K562 (cell line): ENCODE measurements around the gene CFL1. TPM values are rescaled to one million over a fixed set of nuclear protein-coding genes. Genes with fewer than 3 reads are reported as not detected.

Source experiments
- ATAC-seq: fragments of 200-7000 bp; cut with Tn5 transposase; 3 replicates; pipeline ENCODE4 v1.9.1; 2020; ENCODE audit warnings: moderate library complexity
- BruUV-seq: library from RNA; stranded (reverse); fragments of 400-500 nt; replicated peaks from 2 replicates; lab custom pipeline; 2021; lab: Mats Ljungman, UMichigan
- CTCF ChIA-PET: fragments of 300-600 bp; formaldehyde crosslinking; extraction: SDS; loops from one replicate; lab custom pipeline; 2021; ENCODE audit warnings: low intra/inter-chr PET ratio; lab: Yijun Ruan, JAX
- POLR2A ChIA-PET: fragments of 300-600, 350-650 bp; sonication (Branson Sonifier 250); formaldehyde crosslinking; extraction: SDS; loops from one replicate; lab custom pipeline; 2021; ENCODE audit warnings: antibody characterized with exemption, inconsistent platforms; lab: Yijun Ruan, JAX
- DNase-seq, 4 experiments: peaks; one replicate each; pipeline versions ENCODE4 v3.0.0 to v3.0.0-alpha.2; 2011 to 2018; ENCODE audit warnings: low spot score in 3 of 4, mixed read lengths in 3 of 4; ENCODE audit errors: extremely low read depth in 1 of 4
- FAIRE-seq: peaks from 2 replicates; lab custom pipeline; 2011; peaks lifted over from hg19 to GRCh38; lab: Jason Lieb, UNC
- H2AFZ ChIP-seq: 2 replicates; pipeline ENCODE4 v1.6.0; 2011; ENCODE audit warnings: low read depth, low read length, control low read depth, inconsistent platforms
- H3K27ac ChIP-seq: fragments of 200-600 bp; 3 replicates; pipeline ENCODE4 v1.8.0; 2011; ENCODE audit warnings: low read depth, mild to moderate bottlenecking, control low read depth, inconsistent platforms, low read length, moderate library complexity, mixed read lengths; ENCODE audit errors: extremely low read depth
- H3K27me3 ChIP-seq, 2 experiments: fragments of 300-600 bp in 1 of 2; 2 replicates in 1 of 2; 3 replicates in 1 of 2; pipeline versions ENCODE4 v1.6.0 to v1.8.0; 2011; ENCODE audit warnings: inconsistent platforms in 2 of 2, low read length in 2 of 2, mild to moderate bottlenecking in 1 of 2, mixed read lengths in 1 of 2, moderate library complexity in 1 of 2; ENCODE audit not compliant: control insufficient read depth in 2 of 2, insufficient read depth in 2 of 2
- H3K36me3 ChIP-seq: fragments of 300-600 bp; 3 replicates; pipeline ENCODE4 v1.8.0; 2011; ENCODE audit warnings: mild to moderate bottlenecking, low read length, inconsistent platforms; ENCODE audit not compliant: control insufficient read depth, insufficient read depth
- H3K4me1 ChIP-seq, 2 experiments: fragments of 200-600 bp in 1 of 2; replicated peaks in 1 of 2; 2 replicates in 1 of 2; 3 replicates in 1 of 2; pipeline versions ENCODE4 v1.5.1 to v1.8.0; 2011; ENCODE audit warnings: inconsistent platforms in 2 of 2, low read length in 2 of 2, mild to moderate bottlenecking in 1 of 2, mixed read lengths in 1 of 2, moderate library complexity in 1 of 2; ENCODE audit not compliant: control insufficient read depth in 2 of 2, insufficient read depth in 2 of 2
- H3K4me2 ChIP-seq: 2 replicates; pipeline ENCODE4 v1.6.1; 2011; ENCODE audit warnings: low read length, control low read depth, inconsistent platforms, mixed read lengths; ENCODE audit not compliant: insufficient read depth
- H3K4me3 ChIP-seq: fragments of 200-600 bp; sonication (generic), shearing (Covaris generic); 2 replicates; pipeline ENCODE4 v1.5.1; 2016; ENCODE audit warnings: control low read depth, inconsistent platforms
- H3K79me2 ChIP-seq: fragments of 200-600 bp; 3 replicates; pipeline ENCODE4 v1.8.0; 2011; ENCODE audit warnings: low read length, inconsistent platforms; ENCODE audit not compliant: control insufficient read depth, insufficient read depth
- H3K9ac ChIP-seq, 2 experiments: 2 replicates each; pipeline versions ENCODE4 v1.6.0 to v1.6.1; 2011; ENCODE audit warnings: low read depth in 2 of 2, low read length in 2 of 2, control low read depth in 1 of 2, inconsistent platforms in 1 of 2, mild to moderate bottlenecking in 1 of 2, mixed read lengths in 1 of 2; ENCODE audit not compliant: insufficient read depth in 1 of 2
- H3K9me1 ChIP-seq: one replicate; pipeline ENCODE4 v1.6.0; 2011; ENCODE audit warnings: inconsistent platforms, mild to moderate bottlenecking, low read length, moderate library complexity; ENCODE audit not compliant: control insufficient read depth, insufficient read depth
- H3K9me3 ChIP-seq: replicated peaks from 2 replicates; pipeline ENCODE4 v1.5.1; 2011; ENCODE audit warnings: low read depth, low read length, inconsistent platforms; ENCODE audit not compliant: control insufficient read depth, insufficient read depth
- H4K20me1 ChIP-seq: replicated peaks from 2 replicates; pipeline ENCODE4 v1.6.1; 2011; ENCODE audit warnings: low read length, inconsistent platforms, mixed read lengths; ENCODE audit not compliant: control insufficient read depth, insufficient read depth
- BRF1 ChIP-seq: IDR thresholded peaks from 3 replicates; pipeline ENCODE4 v1.6.1; 2011; ENCODE audit warnings: borderline replicate concordance, mild to moderate bottlenecking; ENCODE audit not compliant: insufficient read length; ENCODE audit errors: extremely low read depth
- E2F8 ChIP-seq: fragments of 450-650 bp; IDR thresholded peaks from 2 replicates; pipeline ENCODE4 v1.7.1; 2018; ENCODE audit warnings: mild to moderate bottlenecking, low read depth; ENCODE audit not compliant: partially characterized antibody
- NCOR1 ChIP-seq: fragments of 450-650 bp; IDR thresholded peaks from 2 replicates; pipeline ENCODE4 v1.6.1; 2016; ENCODE audit warnings: mild to moderate bottlenecking, moderate library complexity
- PHTF2 ChIP-seq: fragments of 250-450 bp; sonication (Bioruptor Pico); IDR thresholded peaks from 2 replicates; pipeline ENCODE4 v1.5.0; 2021; ENCODE audit warnings: mild to moderate bottlenecking
- POLR2G ChIP-seq: fragments of 200-400 bp; formaldehyde crosslinking; IDR thresholded peaks from 2 replicates; pipeline ENCODE4 v1.6.1; 2017; ENCODE audit warnings: low read depth, mild to moderate bottlenecking, antibody characterized with exemption, low read length, moderate library complexity
- RB1 ChIP-seq: fragments of 450-650 bp; IDR thresholded peaks from 2 replicates; pipeline ENCODE4 v1.6.1; 2017; ENCODE audit warnings: low read depth, mild to moderate bottlenecking
- RBFOX2 ChIP-seq: fragments of 200-400 bp; formaldehyde crosslinking; IDR thresholded peaks from 2 replicates; pipeline ENCODE4 v1.6.1; 2017; ENCODE audit warnings: low read depth, mild to moderate bottlenecking, low read length, moderate library complexity
- RBM22 ChIP-seq: fragments of 200-400 bp; formaldehyde crosslinking; IDR thresholded peaks from 2 replicates; pipeline ENCODE4 v1.6.1; 2018; ENCODE audit warnings: low read length, low read depth; ENCODE audit not compliant: poor library complexity, severe bottlenecking
- TCFL5 ChIP-seq: fragments of 250-450 bp; sonication (Bioruptor Pico); conservative IDR thresholded peaks from 2 replicates; pipeline ENCODE4 v1.6.1; 2021; ENCODE audit warnings: mild to moderate bottlenecking, moderate library complexity, matching md5 sums
- WGBS: fragments of 100-300 bp; shearing (Covaris generic); methylation state at CpG from one replicate; pipeline ENCODE4 v1.1.6; 2016; ENCODE audit warnings: low coverage, mixed read lengths; ENCODE audit not compliant: insufficient coverage; ENCODE audit errors: missing lambda C conversion rate; 5-methylcytosine and 5-hydroxymethylcytosine counted together
- in situ Hi-C: fragments of 300-500 bp; cut with MboI; formaldehyde crosslinking; loops from 4 replicates; pipeline ENCODE4 v1.15.0; 2018; ENCODE audit warnings: inconsistent platforms, mixed read lengths
- intact Hi-C: fragments of 100-400 bp; cut with micrococcal nuclease; formaldehyde crosslinking; loops from 2 replicates; pipeline ENCODE4 v1.14.2; 2022
- polyA plus RNA-seq, 8 experiments: library from polyadenylated mRNA; depleted of rRNA in 4 of 8; stranded (reverse) in 5 of 8; unstranded in 3 of 8; fragments of >200 nt; fragmentation: Nextera tagmentation in 2 of 8; fragmentation: Illumina TruSeq in 1 of 8; extraction: Ambion mirVana in 2 of 8; extraction: Trizol in 1 of 8; gene quantifications; 2 replicates each; pipeline versions ENCODE4 v1.2.1 to v1.2.3, GENCODE V29; 2011 to 2014; ENCODE audit warnings: inconsistent platforms in 1 of 8, missing spikeins in 1 of 8
- total RNA-seq, 7 experiments: library from RNA; depleted of rRNA in 6 of 7; stranded (reverse); fragments of >200 nt in 6 of 7; fragmentation: Illumina TruSeq in 2 of 7; extraction: Trizol in 2 of 7; gene quantifications; 2 replicates each; pipeline versions ENCODE4 v1.2.1 to v1.2.3, GENCODE V29; 2011 to 2021; ENCODE audit warnings: low replicate concordance in 1 of 7
- TF ChIP-seq, protein P1 (sequence below), 2 experiments: IDR thresholded peaks; 2 replicates each; pipeline ENCODE4 v1.6.1; 2011; ENCODE audit warnings: borderline replicate concordance in 1 of 2, control low read depth in 1 of 2, low read depth in 1 of 2, low read length in 1 of 2, mild to moderate bottlenecking in 1 of 2, mixed read lengths in 1 of 2, moderate library complexity in 1 of 2; ENCODE audit not compliant: insufficient read depth in 1 of 2, insufficient read length in 1 of 2, poor library complexity in 1 of 2, severe bottlenecking in 1 of 2; ENCODE audit errors: extremely low read depth in 1 of 2

CFL1 gene
- total and polyA plus RNA-seq, 9 of the 15 experiments (the other 6 are each of a cell fraction or from before 2014, with no cell fraction given) = 105 to 1,101 (median 859) TPM

GRCh38 chr11:65854852-65855837 is 2.8 kb downstream of the CFL1 start:
- TF ChIP-seq, protein P1, sequence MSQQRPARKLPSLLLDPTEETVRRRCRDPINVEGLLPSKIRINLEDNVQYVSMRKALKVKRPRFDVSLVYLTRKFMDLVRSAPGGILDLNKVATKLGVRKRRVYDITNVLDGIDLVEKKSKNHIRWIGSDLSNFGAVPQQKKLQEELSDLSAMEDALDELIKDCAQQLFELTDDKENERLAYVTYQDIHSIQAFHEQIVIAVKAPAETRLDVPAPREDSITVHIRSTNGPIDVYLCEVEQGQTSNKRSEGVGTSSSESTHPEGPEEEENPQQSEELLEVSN (IDR thresholded peaks at IDR 0.05; ENCODE audit: borderline replicate concordance in 1 of 2, extremely low read depth in 1 of 2, insufficient read depth in 1 of 2, insufficient read length in 1 of 2, low read depth in 1 of 2, low read length in 1 of 2, poor library complexity in 1 of 2, severe bottlenecking in 1 of 2) = no peak
- TF ChIP-seq POLR2G (peak; percentile 43), E2F8 (no peak), RBFOX2 (peak; percentile 67), PHTF2 (CRISPR knock-in tag) (no peak), RBM22 (peak; percentile 31), BRF1 (no peak), RB1 (no peak), TCFL5 (CRISPR knock-in tag) (no peak), NCOR1 (no peak)
- no peak overlapping the region for H2AFZ ChIP-seq
- no peaks in the 10 kb centered on the region; a peak in 1 of 5 replicates for H3K27me3 ChIP-seq
- BruUV-seq = TSS peak; percentile 59
- H4K20me1 ChIP-seq = peaks cover 22% of the 10 kb centered on the region
- no peak overlapping the region for H3K9ac ChIP-seq
- intact Hi-C loops (loop anchor here (5.0 kb wide), 1 partner anchor 47 kb away; the partner anchor contains the start of gene FOSL1), in situ Hi-C loops (no loop called here)
- peaks cover 45% of the 10 kb centered on the region for H3K79me2 ChIP-seq
- no peak overlapping the region for H3K4me2 ChIP-seq
- FAIRE-seq = no peak
- no peak for ATAC-seq
- WGBS = 87% methylated on average over 10 of the region's 15 CpGs
- POLR2A ChIA-PET = interaction anchor here (0.6 to 0.8 kb wide), 2 partner anchors 11 to 53 kb away, joined by 3 to 7 read pairs; no protein-coding TSS in a partner anchor
- H3K9me1 ChIP-seq = peaks cover 11% of the 10 kb centered on the region
- no peak overlapping the region for H3K27ac ChIP-seq
- no peak for DNase-seq
- peaks cover 56% of the 10 kb centered on the region for H3K36me3 ChIP-seq
- CTCF ChIA-PET = no interaction called here
- H3K4me1 ChIP-seq = peaks cover 4 to 48% of the 10 kb centered on the region in 2 experiments; a peak in 3 of 5 replicates
- H3K4me3 ChIP-seq = no peak overlapping the region
- peaks cover 7% of the 10 kb centered on the region; the same call in 1 of the 2 replicates for H3K9me3 ChIP-seq
